HepG2 (cell line): ENCODE results near the gene DNASE1L2. TPM values are rescaled to one million over a fixed set of nuclear protein-coding genes. Genes with fewer than 3 reads are reported as not detected.
A peak's percentile ranks its signal among the peaks of the same experiment; 100 is the strongest.

Source experiments
- EP300 ChIP-seq, 3 experiments: sonication (generic) in 1 of 3; formaldehyde crosslinking in 1 of 3; IDR thresholded peaks; 2 replicates each; pipeline versions ENCODE4 v1.5.1 to v1.6.1; 2011 to 2020; ENCODE audit warnings: low read depth in 2 of 3, low read length in 2 of 3, borderline replicate concordance in 1 of 3, improper control_type of control experiment in 1 of 3, mild to moderate bottlenecking in 1 of 3, missing genetic modification reagents in 1 of 3, moderate library complexity in 1 of 3
- IKZF4 ChIP-seq: sonication (generic); formaldehyde crosslinking; IDR thresholded peaks from 2 replicates; pipeline ENCODE4 v1.5.1; 2020; ENCODE audit warnings: borderline replicate concordance, mild to moderate bottlenecking, low read depth, missing genetic modification reagents; ENCODE audit errors: not compliant biosample characterization
- MBNL3 ChIP-seq: fragments of 250-450 bp; sonication (Bioruptor Pico); conservative IDR thresholded peaks from 2 replicates; pipeline ENCODE4 v1.8.0; 2022; ENCODE audit warnings: mild to moderate bottlenecking, inconsistent platforms
- MTF1 ChIP-seq: sonication (generic); formaldehyde crosslinking; IDR thresholded peaks from 2 replicates; pipeline ENCODE4 v1.5.0; 2020; ENCODE audit warnings: missing genetic modification reagents
- NFIC ChIP-seq: IDR thresholded peaks from 2 replicates; pipeline ENCODE4 v1.6.1; 2012; ENCODE audit warnings: mild to moderate bottlenecking, low read length, inconsistent platforms
- RFX5 ChIP-seq: IDR thresholded peaks from 2 replicates; pipeline ENCODE4 v1.6.1; 2011; ENCODE audit warnings: low read depth, low read length, improper control_type of control experiment
- ZNF317 ChIP-seq: sonication (generic); formaldehyde crosslinking; IDR thresholded peaks from 2 replicates; pipeline ENCODE4 v1.5.0; 2020; ENCODE audit warnings: mild to moderate bottlenecking, missing genetic modification reagents
- ZNF350 ChIP-seq: sonication (generic); formaldehyde crosslinking; IDR thresholded peaks from 2 replicates; pipeline ENCODE4 v1.4.0; 2020; ENCODE audit warnings: mild to moderate bottlenecking, low read depth, missing genetic modification reagents, borderline replicate concordance
- ZNF383 ChIP-seq: sonication (generic); formaldehyde crosslinking; IDR thresholded peaks from 2 replicates; pipeline ENCODE4 v1.4.0; 2020; ENCODE audit warnings: missing genetic modification reagents, mild to moderate bottlenecking, borderline replicate concordance
- ZNF605 ChIP-seq: sonication (generic); formaldehyde crosslinking; IDR thresholded peaks from 2 replicates; pipeline ENCODE4 v1.8.0; 2022; ENCODE audit warnings: mild to moderate bottlenecking, missing genetic modification reagents
- ZNF607 ChIP-seq: sonication (generic); formaldehyde crosslinking; IDR thresholded peaks from 2 replicates; pipeline ENCODE4 v1.5.1; 2020; ENCODE audit warnings: missing genetic modification reagents, mild to moderate bottlenecking, borderline replicate concordance
- ZNF878 ChIP-seq: sonication (generic); formaldehyde crosslinking; IDR thresholded peaks from 2 replicates; pipeline ENCODE4 v1.8.1; 2023; ENCODE audit warnings: mild to moderate bottlenecking, missing genetic modification reagents, moderate library complexity
- ZNF883 ChIP-seq: sonication (generic); formaldehyde crosslinking; IDR thresholded peaks from 2 replicates; pipeline ENCODE4 v1.5.1; 2020; ENCODE audit warnings: mild to moderate bottlenecking, missing genetic modification reagents; ENCODE audit errors: not compliant biosample characterization
- polyA plus RNA-seq, 8 experiments: library from polyadenylated mRNA; depleted of rRNA in 3 of 8; stranded (reverse) in 7 of 8; unstranded in 1 of 8; fragments of >200 nt; fragmentation: Illumina TruSeq in 4 of 8; extraction: Trizol in 4 of 8; gene quantifications; 2 replicates each; pipeline versions ENCODE4 v1.2.1 to v1.2.3, GENCODE V29; 2011 to 2016; ENCODE audit warnings: low read depth in 4 of 8, missing spikeins in 1 of 8, mixed read lengths in 1 of 8; ENCODE audit not compliant: insufficient read depth in 1 of 8
- total RNA-seq, 5 experiments: library from RNA; depleted of rRNA; stranded (reverse); fragments of >200 nt; fragmentation: Illumina TruSeq; extraction: Trizol; gene quantifications; 2 replicates each; pipeline ENCODE4 v1.2.3, GENCODE V29; 2016; ENCODE audit warnings: low read depth in 1 of 5
- TF ChIP-seq, protein P1 (sequence below): sonication (generic); formaldehyde crosslinking; IDR thresholded peaks from 2 replicates; pipeline ENCODE4 v1.8.0; 2023; ENCODE audit warnings: mild to moderate bottlenecking, missing genetic modification reagents
- TF ChIP-seq, protein P2 (sequence below): sonication (generic); formaldehyde crosslinking; conservative IDR thresholded peaks from 2 replicates; pipeline ENCODE4 v1.8.1; 2023; ENCODE audit warnings: missing genetic modification reagents
- TF ChIP-seq, protein P3 (sequence below): sonication (generic); formaldehyde crosslinking; IDR thresholded peaks from 2 replicates; pipeline ENCODE4 v1.5.1; 2020; ENCODE audit warnings: missing genetic modification reagents, mild to moderate bottlenecking, borderline replicate concordance
- TF ChIP-seq, protein P4 (sequence below): sonication (generic); formaldehyde crosslinking; IDR thresholded peaks from 2 replicates; pipeline ENCODE4 v1.4.0; 2020; ENCODE audit warnings: mild to moderate bottlenecking, missing genetic modification reagents, borderline replicate concordance
- TF ChIP-seq, protein P5 (sequence below): sonication (generic); formaldehyde crosslinking; IDR thresholded peaks from 2 replicates; pipeline ENCODE4 v1.5.0; 2020; ENCODE audit warnings: mild to moderate bottlenecking, missing genetic modification reagents

The DNASE1L2 gene
- total and polyA plus RNA-seq, 2 of the 13 experiments (the other 11 are each of a cell fraction or from before 2014, with no cell fraction given) = 0.44 to 0.50 TPM

DNA sequence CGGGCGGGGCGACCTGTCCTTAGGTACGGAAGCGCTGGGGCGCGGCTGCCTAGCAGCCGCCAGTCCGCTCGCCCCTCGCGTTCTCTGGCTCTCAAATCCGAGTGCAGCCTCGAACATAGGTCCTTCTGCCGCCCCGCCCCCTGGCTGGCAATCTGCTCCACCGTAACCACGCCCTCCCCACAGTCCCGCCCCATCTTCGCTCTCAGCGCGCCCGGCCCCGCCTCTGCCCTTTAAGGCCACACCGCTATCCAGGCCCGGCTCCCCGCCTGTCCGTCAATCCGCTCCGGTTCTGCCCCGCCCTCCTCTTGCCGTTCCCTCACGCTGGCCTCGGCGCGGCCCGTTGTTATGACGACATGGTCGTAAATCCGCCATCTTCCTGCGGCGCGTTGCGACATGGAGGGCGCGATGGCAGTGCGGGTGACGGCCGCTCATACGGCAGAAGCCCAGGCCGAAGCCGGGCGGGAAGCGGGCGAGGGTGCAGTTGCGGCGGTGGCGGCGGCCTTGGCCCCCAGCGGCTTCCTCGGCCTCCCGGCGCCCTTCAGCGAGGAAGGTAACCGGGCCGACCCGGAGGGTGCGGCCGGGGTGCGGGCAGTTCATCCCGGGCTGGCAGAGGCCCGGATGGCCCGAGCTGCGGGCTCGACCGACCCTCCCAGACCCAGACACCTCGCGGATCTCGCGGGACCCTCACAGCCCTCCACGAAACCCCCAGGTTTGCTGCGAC, 12.9 kb upstream of the DNASE1L2 start, which contains the start of gene E4F1 (continued):
- TF ChIP-seq MTF1 (CRISPR knock-in tag) (peak; percentile 68; the same call in 1 of the 2 replicates), ZNF607 (peak; percentile 42; the same call in 1 of the 2 replicates), ZNF350 (peak; percentile 51; the same call in 1 of the 2 replicates), ZNF878 (no peak), ZNF383 (CRISPR knock-in tag) (no peak), ZNF605 (CRISPR knock-in tag) (peak; percentile 76; the same call in 1 of the 2 replicates), NFIC (no peak), EP300 (IDR thresholded peaks at IDR 0.05; ENCODE audit: low read depth in 2 of 2, low read length in 2 of 2) (no peak), EP300 (CRISPR knock-in tag; IDR thresholded peaks at IDR 0.05; ENCODE audit: borderline replicate concordance) (0 out of 2 replicates have a peak, but pooled peaks have one; percentile 16), ZNF317 (CRISPR knock-in tag) (peak; percentile 28; the same call in 1 of the 2 replicates), RFX5 (peak; percentile 18; the same call in 1 of the 2 replicates), ZNF883 (CRISPR knock-in tag) (peak; percentile 43), IKZF4 (peak; percentile 58), MBNL3 (CRISPR knock-in tag) (no peak)
- TF ChIP-seq, protein P1, sequence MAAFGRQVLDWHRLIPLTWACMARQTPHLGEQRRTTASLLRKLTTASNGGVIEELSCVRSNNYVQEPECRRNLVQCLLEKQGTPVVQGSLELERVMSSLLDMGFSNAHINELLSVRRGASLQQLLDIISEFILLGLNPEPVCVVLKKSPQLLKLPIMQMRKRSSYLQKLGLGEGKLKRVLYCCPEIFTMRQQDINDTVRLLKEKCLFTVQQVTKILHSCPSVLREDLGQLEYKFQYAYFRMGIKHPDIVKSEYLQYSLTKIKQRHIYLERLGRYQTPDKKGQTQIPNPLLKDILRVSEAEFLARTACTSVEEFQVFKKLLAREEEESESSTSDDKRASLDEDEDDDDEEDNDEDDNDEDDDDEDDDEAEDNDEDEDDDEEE (CRISPR knock-in tag) = no peak; the same call in 1 of the 2 replicates
- TF ChIP-seq, protein P2, sequence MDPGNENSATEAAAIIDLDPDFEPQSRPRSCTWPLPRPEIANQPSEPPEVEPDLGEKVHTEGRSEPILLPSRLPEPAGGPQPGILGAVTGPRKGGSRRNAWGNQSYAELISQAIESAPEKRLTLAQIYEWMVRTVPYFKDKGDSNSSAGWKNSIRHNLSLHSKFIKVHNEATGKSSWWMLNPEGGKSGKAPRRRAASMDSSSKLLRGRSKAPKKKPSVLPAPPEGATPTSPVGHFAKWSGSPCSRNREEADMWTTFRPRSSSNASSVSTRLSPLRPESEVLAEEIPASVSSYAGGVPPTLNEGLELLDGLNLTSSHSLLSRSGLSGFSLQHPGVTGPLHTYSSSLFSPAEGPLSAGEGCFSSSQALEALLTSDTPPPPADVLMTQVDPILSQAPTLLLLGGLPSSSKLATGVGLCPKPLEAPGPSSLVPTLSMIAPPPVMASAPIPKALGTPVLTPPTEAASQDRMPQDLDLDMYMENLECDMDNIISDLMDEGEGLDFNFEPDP (CRISPR knock-in tag) = no peak
- TF ChIP-seq, protein P3, sequence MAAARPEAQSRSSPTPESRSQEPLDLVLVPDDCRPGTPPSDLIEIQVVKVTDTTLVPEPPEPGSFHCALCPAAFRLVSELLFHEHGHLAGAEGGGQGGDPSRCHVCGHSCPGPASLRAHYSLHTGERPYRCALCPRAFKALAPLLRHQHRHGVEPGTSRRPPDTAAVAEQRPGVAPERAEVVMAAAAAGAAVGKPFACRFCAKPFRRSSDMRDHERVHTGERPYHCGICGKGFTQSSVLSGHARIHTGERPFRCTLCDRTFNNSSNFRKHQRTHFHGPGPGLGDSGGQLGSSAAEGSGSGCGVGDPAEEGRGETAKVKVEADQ (CRISPR knock-in tag) = peak; percentile 87
- TF ChIP-seq, protein P4, sequence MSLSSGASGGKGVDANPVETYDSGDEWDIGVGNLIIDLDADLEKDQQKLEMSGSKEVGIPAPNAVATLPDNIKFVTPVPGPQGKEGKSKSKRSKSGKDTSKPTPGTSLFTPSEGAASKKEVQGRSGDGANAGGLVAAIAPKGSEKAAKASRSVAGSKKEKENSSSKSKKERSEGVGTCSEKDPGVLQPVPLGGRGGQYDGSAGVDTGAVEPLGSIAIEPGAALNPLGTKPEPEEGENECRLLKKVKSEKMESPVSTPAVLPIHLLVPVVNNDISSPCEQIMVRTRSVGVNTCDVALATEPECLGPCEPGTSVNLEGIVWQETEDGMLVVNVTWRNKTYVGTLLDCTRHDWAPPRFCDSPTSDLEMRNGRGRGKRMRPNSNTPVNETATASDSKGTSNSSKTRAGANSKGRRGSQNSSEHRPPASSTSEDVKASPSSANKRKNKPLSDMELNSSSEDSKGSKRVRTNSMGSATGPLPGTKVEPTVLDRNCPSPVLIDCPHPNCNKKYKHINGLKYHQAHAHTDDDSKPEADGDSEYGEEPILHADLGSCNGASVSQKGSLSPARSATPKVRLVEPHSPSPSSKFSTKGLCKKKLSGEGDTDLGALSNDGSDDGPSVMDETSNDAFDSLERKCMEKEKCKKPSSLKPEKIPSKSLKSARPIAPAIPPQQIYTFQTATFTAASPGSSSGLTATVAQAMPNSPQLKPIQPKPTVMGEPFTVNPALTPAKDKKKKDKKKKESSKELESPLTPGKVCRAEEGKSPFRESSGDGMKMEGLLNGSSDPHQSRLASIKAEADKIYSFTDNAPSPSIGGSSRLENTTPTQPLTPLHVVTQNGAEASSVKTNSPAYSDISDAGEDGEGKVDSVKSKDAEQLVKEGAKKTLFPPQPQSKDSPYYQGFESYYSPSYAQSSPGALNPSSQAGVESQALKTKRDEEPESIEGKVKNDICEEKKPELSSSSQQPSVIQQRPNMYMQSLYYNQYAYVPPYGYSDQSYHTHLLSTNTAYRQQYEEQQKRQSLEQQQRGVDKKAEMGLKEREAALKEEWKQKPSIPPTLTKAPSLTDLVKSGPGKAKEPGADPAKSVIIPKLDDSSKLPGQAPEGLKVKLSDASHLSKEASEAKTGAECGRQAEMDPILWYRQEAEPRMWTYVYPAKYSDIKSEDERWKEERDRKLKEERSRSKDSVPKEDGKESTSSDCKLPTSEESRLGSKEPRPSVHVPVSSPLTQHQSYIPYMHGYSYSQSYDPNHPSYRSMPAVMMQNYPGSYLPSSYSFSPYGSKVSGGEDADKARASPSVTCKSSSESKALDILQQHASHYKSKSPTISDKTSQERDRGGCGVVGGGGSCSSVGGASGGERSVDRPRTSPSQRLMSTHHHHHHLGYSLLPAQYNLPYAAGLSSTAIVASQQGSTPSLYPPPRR = peak; percentile 68; the same call in 1 of the 2 replicates
- TF ChIP-seq, protein P5, sequence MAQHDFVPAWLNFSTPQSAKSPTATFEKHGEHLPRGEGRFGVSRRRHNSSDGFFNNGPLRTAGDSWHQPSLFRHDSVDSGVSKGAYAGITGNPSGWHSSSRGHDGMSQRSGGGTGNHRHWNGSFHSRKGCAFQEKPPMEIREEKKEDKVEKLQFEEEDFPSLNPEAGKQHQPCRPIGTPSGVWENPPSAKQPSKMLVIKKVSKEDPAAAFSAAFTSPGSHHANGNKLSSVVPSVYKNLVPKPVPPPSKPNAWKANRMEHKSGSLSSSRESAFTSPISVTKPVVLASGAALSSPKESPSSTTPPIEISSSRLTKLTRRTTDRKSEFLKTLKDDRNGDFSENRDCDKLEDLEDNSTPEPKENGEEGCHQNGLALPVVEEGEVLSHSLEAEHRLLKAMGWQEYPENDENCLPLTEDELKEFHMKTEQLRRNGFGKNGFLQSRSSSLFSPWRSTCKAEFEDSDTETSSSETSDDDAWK = no peak
